ENCODE results near the gene ZNF565.

DNA sequence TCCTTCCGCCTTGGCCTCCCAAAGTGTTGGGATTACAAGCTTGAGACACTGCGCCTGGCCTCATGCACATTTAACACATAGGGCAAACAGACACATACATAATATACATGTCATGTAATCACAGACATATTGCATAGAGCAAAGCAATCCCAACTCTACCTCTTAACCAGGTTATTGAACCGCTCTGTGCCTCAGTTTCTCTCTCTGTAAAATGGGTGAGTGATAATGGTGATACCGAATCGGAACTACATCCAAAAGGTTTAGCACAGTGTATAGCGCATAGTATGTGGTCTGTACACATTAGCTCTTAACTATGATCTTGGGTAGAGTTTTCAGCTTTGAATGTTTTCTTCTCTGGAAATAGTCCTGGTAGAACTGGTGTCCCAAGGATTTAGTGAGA, 69.8 kb downstream of the ZNF565 start:
- TF ChIP-seq CTCF (IDR thresholded peaks at IDR 0.05) (no peak), POLR2A (IDR thresholded peaks at IDR 0.05) (no peak), POLR2AphosphoS5 (IDR thresholded peaks at IDR 0.05; ENCODE audit: insufficient read depth in 1 of 2, low read depth in 1 of 2) (no peak)
